Measurements from ENCODE around the gene SMCHD1.

DNA sequence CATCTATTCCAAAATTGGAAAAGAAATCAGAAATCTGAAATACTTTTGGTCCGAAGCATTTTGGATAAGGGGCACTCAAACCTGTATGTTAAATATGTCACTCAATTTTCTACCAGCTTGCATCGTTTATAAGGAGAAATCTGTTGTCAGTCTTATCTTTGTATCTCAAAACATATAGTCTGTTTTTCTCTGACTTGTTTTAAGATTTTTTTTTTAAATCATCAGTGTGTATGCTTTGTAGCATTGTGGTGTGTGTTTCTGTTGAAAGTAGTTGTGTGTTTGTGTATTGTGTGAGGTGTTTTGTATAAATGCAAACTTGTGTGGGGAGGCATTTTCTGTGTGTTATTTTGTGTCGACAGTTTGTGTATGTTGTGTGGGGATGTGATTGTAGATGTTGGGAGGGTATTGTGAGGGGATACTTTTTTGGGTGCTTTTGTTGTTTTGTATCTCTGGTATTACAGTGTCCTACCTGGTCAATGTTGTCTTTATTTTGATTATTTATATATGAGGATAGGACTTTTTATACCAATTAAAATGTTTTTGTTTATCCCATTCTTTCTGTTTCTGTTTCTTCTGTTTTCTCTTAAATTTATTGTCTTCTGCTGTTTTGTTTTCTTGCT, 30.9 kb downstream of the SMCHD1 start:
- TF ChIP-seq, protein P1, sequence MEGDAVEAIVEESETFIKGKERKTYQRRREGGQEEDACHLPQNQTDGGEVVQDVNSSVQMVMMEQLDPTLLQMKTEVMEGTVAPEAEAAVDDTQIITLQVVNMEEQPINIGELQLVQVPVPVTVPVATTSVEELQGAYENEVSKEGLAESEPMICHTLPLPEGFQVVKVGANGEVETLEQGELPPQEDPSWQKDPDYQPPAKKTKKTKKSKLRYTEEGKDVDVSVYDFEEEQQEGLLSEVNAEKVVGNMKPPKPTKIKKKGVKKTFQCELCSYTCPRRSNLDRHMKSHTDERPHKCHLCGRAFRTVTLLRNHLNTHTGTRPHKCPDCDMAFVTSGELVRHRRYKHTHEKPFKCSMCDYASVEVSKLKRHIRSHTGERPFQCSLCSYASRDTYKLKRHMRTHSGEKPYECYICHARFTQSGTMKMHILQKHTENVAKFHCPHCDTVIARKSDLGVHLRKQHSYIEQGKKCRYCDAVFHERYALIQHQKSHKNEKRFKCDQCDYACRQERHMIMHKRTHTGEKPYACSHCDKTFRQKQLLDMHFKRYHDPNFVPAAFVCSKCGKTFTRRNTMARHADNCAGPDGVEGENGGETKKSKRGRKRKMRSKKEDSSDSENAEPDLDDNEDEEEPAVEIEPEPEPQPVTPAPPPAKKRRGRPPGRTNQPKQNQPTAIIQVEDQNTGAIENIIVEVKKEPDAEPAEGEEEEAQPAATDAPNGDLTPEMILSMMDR (IDR thresholded peaks at IDR 0.05), result no peak
- no peak for TF ChIP-seq POLR2A (IDR thresholded peaks at IDR 0.05)

Data from Peyer's patch (tissue), 4 donors.